Stimulated activated CD8-positive, alpha-beta memory T cell treated with anti-CD3 and anti-CD28 coated beads, Interleukin-7, amount 100 ng/mL, for 4 hours (primary cell): ENCODE results near the gene ARG2.
"Not testable (repeated sequence)": the region's sequence is repeated elsewhere in the genome, so short reads cannot be mapped to it uniquely, and the experiment has no call there.

Experiments
- DNase-seq, 2 donors: peaks; one replicate each; pipeline ENCODE4 v3.0.0-alpha.2; 2020; ENCODE audit warnings: low read depth in 2 of 2

The ARG2 gene

GRCh38 chr14:67584978-67585377 is 34.7 kb upstream of the ARG2 start:
- DNase-seq: no peak

GRCh38 chr14:67586369-67586768 is 33.4 kb upstream of the ARG2 start:
- no peak for DNase-seq

- no peak for DNase-seq
Measured at GRCh38 chr14:67589204-67589770, 30.4 kb upstream of the ARG2 start.

- DNase-seq: not testable (repeated sequence)
Measured at GRCh38 chr14:67593650-67594049, 26.1 kb upstream of the ARG2 start.

- DNase-seq: no peak
Measured at GRCh38 chr14:67595392-67595791, 24.3 kb upstream of the ARG2 start.

GRCh38 chr14:67599698-67600561 is 19.8 kb upstream of the ARG2 start, which contains the start of gene PIGH:
TSS of gene PIGH (minus strand) at chr14:67600268. CDS start at chr14:67600203, 65 bp downstream.
- peak; percentile 82 to 89 for DNase-seq

- DNase-seq: not testable (repeated sequence)
Measured at GRCh38 chr14:67600562-67600974, 19.2 kb upstream of the ARG2 start.

- DNase-seq: no peak
Measured at GRCh38 chr14:67602076-67602475, 17.6 kb upstream of the ARG2 start.

- no peak for DNase-seq
Measured at GRCh38 chr14:67602995-67603545, 16.6 kb upstream of the ARG2 start.

- no peak for DNase-seq
Measured at GRCh38 chr14:67607646-67608045, 12.1 kb upstream of the ARG2 start.

GRCh38 chr14:67609642-67610310 is 9.9 kb upstream of the ARG2 start:
- no peak for DNase-seq

- no peak for DNase-seq
Measured at GRCh38 chr14:67610491-67610890, 9.2 kb upstream of the ARG2 start.

- DNase-seq: no peak
Measured at GRCh38 chr14:67618617-67619063, 1.1 kb upstream of the ARG2 start.

GRCh38 chr14:67620217-67620785 is 581 bp downstream of the ARG2 start:
- no peak for DNase-seq

GRCh38 chr14:67622675-67623074 is 3.0 kb downstream of the ARG2 start:
- DNase-seq: no peak

- no peak for DNase-seq
Measured at GRCh38 chr14:67623114-67623513, 3.4 kb downstream of the ARG2 start.

- DNase-seq: not testable (repeated sequence)
Measured at GRCh38 chr14:67626131-67626530, 6.4 kb downstream of the ARG2 start.

GRCh38 chr14:67627519-67627918 is 7.8 kb downstream of the ARG2 start:
- no peak for DNase-seq

- no peak for DNase-seq
Measured at GRCh38 chr14:67630186-67630585, 10.5 kb downstream of the ARG2 start.

GRCh38 chr14:67630938-67631337 is 11.2 kb downstream of the ARG2 start:
- no peak for DNase-seq

GRCh38 chr14:67633451-67634147 is 13.9 kb downstream of the ARG2 start:
- DNase-seq: no peak
